Sigmoid colon (tissue), 4 donors: Measurements from ENCODE around the gene PSMG4.

ENCODE experiments used
- EP300 ChIP-seq, 4 donors: sonication (generic); formaldehyde crosslinking; IDR thresholded peaks; one replicate each; pipeline ENCODE4 v1.6.1; 2017; ENCODE audit warnings: antibody characterized with exemption in 4 of 4
- POLR2A ChIP-seq, 2 donors: fragments of 450-650 bp; IDR thresholded peaks; one replicate each; pipeline ENCODE4 v1.6.1; 2016; ENCODE audit warnings: antibody characterized with exemption in 2 of 2, mild to moderate bottlenecking in 2 of 2, moderate library complexity in 2 of 2
- POLR2AphosphoS5 ChIP-seq, 4 donors: sonication (generic); formaldehyde crosslinking; IDR thresholded peaks; one replicate each; pipeline ENCODE4 v1.6.1; 2017; ENCODE audit warnings: antibody characterized with exemption in 4 of 4
- TF ChIP-seq, protein P1 (sequence below), 4 experiments: fragments of 450-650 bp in 3 of 4; fragments of 200-600 bp in 1 of 4; IDR thresholded peaks; one replicate each; pipeline ENCODE4 v1.5.1; 2016 to 2019; ENCODE audit warnings: antibody characterized with exemption in 4 of 4, mild to moderate bottlenecking in 3 of 4, moderate library complexity in 2 of 4

GRCh38 chr6:3281631-3282475 lies 23.1 kb downstream of the PSMG4 start:
- TF ChIP-seq, protein P1, sequence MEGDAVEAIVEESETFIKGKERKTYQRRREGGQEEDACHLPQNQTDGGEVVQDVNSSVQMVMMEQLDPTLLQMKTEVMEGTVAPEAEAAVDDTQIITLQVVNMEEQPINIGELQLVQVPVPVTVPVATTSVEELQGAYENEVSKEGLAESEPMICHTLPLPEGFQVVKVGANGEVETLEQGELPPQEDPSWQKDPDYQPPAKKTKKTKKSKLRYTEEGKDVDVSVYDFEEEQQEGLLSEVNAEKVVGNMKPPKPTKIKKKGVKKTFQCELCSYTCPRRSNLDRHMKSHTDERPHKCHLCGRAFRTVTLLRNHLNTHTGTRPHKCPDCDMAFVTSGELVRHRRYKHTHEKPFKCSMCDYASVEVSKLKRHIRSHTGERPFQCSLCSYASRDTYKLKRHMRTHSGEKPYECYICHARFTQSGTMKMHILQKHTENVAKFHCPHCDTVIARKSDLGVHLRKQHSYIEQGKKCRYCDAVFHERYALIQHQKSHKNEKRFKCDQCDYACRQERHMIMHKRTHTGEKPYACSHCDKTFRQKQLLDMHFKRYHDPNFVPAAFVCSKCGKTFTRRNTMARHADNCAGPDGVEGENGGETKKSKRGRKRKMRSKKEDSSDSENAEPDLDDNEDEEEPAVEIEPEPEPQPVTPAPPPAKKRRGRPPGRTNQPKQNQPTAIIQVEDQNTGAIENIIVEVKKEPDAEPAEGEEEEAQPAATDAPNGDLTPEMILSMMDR (IDR thresholded peaks at IDR 0.05): no peak
- TF ChIP-seq POLR2A (IDR thresholded peaks at IDR 0.05): no peak
- peak in 2 of 4 donors; percentile 67 to 71 for TF ChIP-seq POLR2AphosphoS5 (IDR thresholded peaks at IDR 0.05)
- no peak for TF ChIP-seq EP300 (IDR thresholded peaks at IDR 0.05)
